Lung (tissue), 12 donors: Measurements from ENCODE around the gene PDE6G. TPM values are rescaled to one million over a fixed set of nuclear protein-coding genes. Genes with fewer than 3 reads are reported as not detected.

Source experiments
- ATAC-seq: fragments of 200-7000 bp; cut with Tn5 transposase; one replicate; pipeline ENCODE4 v1.9.1; 2020; ENCODE audit warnings: moderate number of reproducible peaks; ENCODE audit not compliant: insufficient read depth, low FRiP score
- DNase-seq, 3 donors: peaks; one replicate each; pipeline ENCODE4 v3.0.0-alpha.2; 2013 to 2017
- H3K27ac ChIP-seq, 2 donors: one replicate each; pipeline ENCODE4 v1.5.1; 2013; ENCODE audit warnings: mild to moderate bottlenecking in 2 of 2, moderate library complexity in 2 of 2, control low read depth in 1 of 2, inconsistent platforms in 1 of 2, low read depth in 1 of 2, low read length in 1 of 2
- H3K27me3 ChIP-seq, 3 donors: one replicate each; pipeline ENCODE4 v1.5.1; 2013; ENCODE audit warnings: low read length in 2 of 3; ENCODE audit not compliant: control insufficient read depth in 3 of 3, insufficient read depth in 3 of 3
- H3K36me3 ChIP-seq, 4 donors: one replicate each; pipeline ENCODE4 v1.5.1; 2013; ENCODE audit warnings: low read length in 4 of 4, mild to moderate bottlenecking in 1 of 4, moderate library complexity in 1 of 4; ENCODE audit not compliant: control insufficient read depth in 4 of 4, insufficient read depth in 4 of 4
- H3K4me1 ChIP-seq, 5 donors: one replicate each; pipeline ENCODE4 v1.5.1; 2013; ENCODE audit warnings: low read length in 5 of 5, mild to moderate bottlenecking in 2 of 5, moderate library complexity in 1 of 5; ENCODE audit not compliant: control insufficient read depth in 5 of 5, insufficient read depth in 5 of 5
- H3K4me3 ChIP-seq: one replicate; pipeline ENCODE4 v1.5.1; 2013; ENCODE audit warnings: mild to moderate bottlenecking, control low read depth, moderate library complexity
- H3K9ac ChIP-seq, 2 donors: one replicate each; pipeline ENCODE4 v1.5.1; 2013; ENCODE audit warnings: low read length in 2 of 2, control low read depth in 1 of 2; ENCODE audit not compliant: insufficient read depth in 1 of 2
- H3K9me3 ChIP-seq, 4 donors: one replicate each; pipeline ENCODE4 v1.5.1; 2013; ENCODE audit warnings: low read length in 3 of 4, mild to moderate bottlenecking in 1 of 4, moderate library complexity in 1 of 4; ENCODE audit not compliant: control insufficient read depth in 4 of 4, insufficient read depth in 3 of 4
- CTCF ChIP-seq: IDR thresholded peaks from 2 replicates; pipeline ENCODE4 v1.5.1; 2012; ENCODE audit warnings: mild to moderate bottlenecking; ENCODE audit errors: control extremely low read depth, extremely low read depth
- WGBS, 2 donors: extraction: QIAGEN DNeasy Blood & Tissue Kit; methylation state at CpG; one replicate each; pipeline ENCODE4 v1.1.7; 2013; 5-methylcytosine and 5-hydroxymethylcytosine counted together
- polyA plus RNA-seq, 2 donors: library from polyadenylated mRNA; stranded (reverse); fragments of 200-250 nt; gene quantifications; one replicate each; pipeline ENCODE4 v1.2.1, GENCODE V29; 2013
- total RNA-seq, 2 donors: library from RNA; depleted of rRNA in 1 of 2; stranded (reverse); fragments of >200 nt in 1 of 2; gene quantifications; one replicate each; pipeline ENCODE4 v1.2.1, GENCODE V29; 2014 to 2021
- donor health status: control.
- donor health status: control.
- donor health status: Bipolar disorder and iron deficiency.
- donor health status: healthy.
- donor health status: DM: yes; HTN: yes; CAD: no.

The PDE6G gene
- total and polyA plus RNA-seq, 4 donors: 1.8 to 2.1 (median 1.8) TPM; not detected in 1

- Histone ChIP-seq H3K27ac (no peak overlapping the region), H3K4me1 (no peaks in the 10 kb centered on the region), H3K4me3 (no peak overlapping the region), H3K9ac (no peak overlapping the region), H3K36me3 (peaks cover 35 to 54% (median 39%) of the 10 kb centered on the region in 4 donors), H3K27me3 (no peaks in the 10 kb centered on the region), H3K9me3 (no peaks in the 10 kb centered on the region)
- ATAC-seq (no peak), DNase-seq (no peak)
- no peak for TF ChIP-seq CTCF
- 97 to 100% methylated on average over 4 of the region's 4 CpGs for WGBS, 2 donors
Observed at GRCh38 chr17:81608082-81608481, 48.3 kb downstream of the PDE6G start.

GRCh38 chr17:81607431-81607830 lies 48.9 kb downstream of the PDE6G start:
- no peak overlapping the region for H3K9ac ChIP-seq
- ATAC-seq: no peak
- no peaks in the 10 kb centered on the region for H3K9me3 ChIP-seq
- no peak overlapping the region for H3K4me3 ChIP-seq
- TF ChIP-seq CTCF: no peak
- H3K27me3 ChIP-seq: no peaks in the 10 kb centered on the region
- WGBS, 2 donors: 85 to 89% methylated on average over 6 of the region's 6 CpGs
- peaks cover 34 to 52% (median 39%) of the 10 kb centered on the region in 4 donors for H3K36me3 ChIP-seq
- H3K27ac ChIP-seq: no peak overlapping the region
- DNase-seq: no peak
- no peaks in the 10 kb centered on the region for H3K4me1 ChIP-seq

GRCh38 chr17:81603846-81604610 lies 52.3 kb downstream of the PDE6G start:
- no peak overlapping the region for H3K9ac ChIP-seq
- peaks cover 29 to 49% (median 40%) of the 10 kb centered on the region in 4 donors for H3K36me3 ChIP-seq
- no peak for ATAC-seq
- no peak overlapping the region for H3K4me3 ChIP-seq
- WGBS, 2 donors: 90 to 92% methylated on average over 11 of the region's 11 CpGs
- H3K4me1 ChIP-seq: no peaks in the 10 kb centered on the region
- no peaks in the 10 kb centered on the region for H3K27me3 ChIP-seq
- DNase-seq: no peak
- H3K27ac ChIP-seq: no peak overlapping the region
- no peak for TF ChIP-seq CTCF
- no peaks in the 10 kb centered on the region for H3K9me3 ChIP-seq
